ENCODE data around the gene MSL3. TPM values are rescaled to one million over a fixed set of nuclear protein-coding genes. Genes with fewer than 3 reads are reported as not detected.

Gene MSL3
- total RNA-seq, 6 experiments from 2014 or later = 17.1 to 23.2 (median 21.6) TPM

GRCh38 chrX:11784543-11784942 is 26.5 kb downstream of the MSL3 start:
- H3K27ac Mint-ChIP-seq = no peak overlapping the region
- no peaks in the 10 kb centered on the region for H3K27me3 Mint-ChIP-seq (ENCODE audit: insufficient read depth)
- H3K36me3 Mint-ChIP-seq (ENCODE audit: low read depth) = no peaks in the 10 kb centered on the region
- TF ChIP-seq CTCF (IDR thresholded peaks at IDR 0.05) = no peak
- H3K9me3 Mint-ChIP-seq = no peaks in the 10 kb centered on the region
- peaks cover 14% of the 10 kb centered on the region; the same call in 1 of the 2 replicates for H3K4me1 Mint-ChIP-seq (ENCODE audit: low read depth)
- no peak for DNase-seq
- no peak overlapping the region for H3K4me3 Mint-ChIP-seq

GRCh38 chrX:11786862-11787261 is 28.8 kb downstream of the MSL3 start:
- H3K27me3 Mint-ChIP-seq (ENCODE audit: insufficient read depth) = peaks cover 1% of the 10 kb centered on the region; the same call in 1 of the 2 replicates
- no peak overlapping the region for H3K27ac Mint-ChIP-seq
- no peak for DNase-seq
- peaks cover 14% of the 10 kb centered on the region; the same call in 1 of the 2 replicates for H3K4me1 Mint-ChIP-seq (ENCODE audit: low read depth)
- H3K4me3 Mint-ChIP-seq = peak overlapping the region; percentile 79
- TF ChIP-seq CTCF (IDR thresholded peaks at IDR 0.05) = no peak
- H3K9me3 Mint-ChIP-seq = no peaks in the 10 kb centered on the region
- no peaks in the 10 kb centered on the region for H3K36me3 Mint-ChIP-seq (ENCODE audit: low read depth)

- H3K27ac Mint-ChIP-seq = no peak overlapping the region
Measured at GRCh38 chrX:11787564-11787963, 29.5 kb downstream of the MSL3 start.

GRCh38 chrX:11789809-11790208 is 31.8 kb downstream of the MSL3 start:
- no peak overlapping the region for H3K27ac Mint-ChIP-seq
- no peak for TF ChIP-seq CTCF (IDR thresholded peaks at IDR 0.05)
- H3K36me3 Mint-ChIP-seq (ENCODE audit: low read depth) = no peaks in the 10 kb centered on the region
- no peak for DNase-seq
- peaks cover 14% of the 10 kb centered on the region; the same call in 1 of the 2 replicates for H3K4me1 Mint-ChIP-seq (ENCODE audit: low read depth)
- no peaks in the 10 kb centered on the region for H3K9me3 Mint-ChIP-seq
- peaks cover 6% of the 10 kb centered on the region for H3K27me3 Mint-ChIP-seq (ENCODE audit: insufficient read depth)
- H3K4me3 Mint-ChIP-seq = no peak overlapping the region

More at GRCh38 chrX:11787564-11787963, 29.5 kb downstream of the MSL3 start:
- peak; percentile 79 for TF ChIP-seq CTCF (IDR thresholded peaks at IDR 0.05)
- Mint-ChIP-seq H3K27me3 (ENCODE audit: insufficient read depth) (peaks cover 1% of the 10 kb centered on the region; the same call in 1 of the 2 replicates), H3K4me3 (peak overlapping the region; percentile 79), H3K9me3 (no peaks in the 10 kb centered on the region), H3K36me3 (ENCODE audit: low read depth) (no peaks in the 10 kb centered on the region), H3K4me1 (ENCODE audit: low read depth) (peaks cover 14% of the 10 kb centered on the region; the same call in 1 of the 2 replicates)
- peak; percentile 53 for DNase-seq

GRCh38 chrX:11791090-11791489 is 33.1 kb downstream of the MSL3 start:
- Mint-ChIP-seq H3K4me1 (ENCODE audit: low read depth) (peaks cover 14% of the 10 kb centered on the region; the same call in 1 of the 2 replicates), H3K9me3 (no peaks in the 10 kb centered on the region), H3K36me3 (ENCODE audit: low read depth) (no peaks in the 10 kb centered on the region), H3K27ac (no peak overlapping the region), H3K27me3 (ENCODE audit: insufficient read depth) (peaks cover 6% of the 10 kb centered on the region), H3K4me3 (no peak overlapping the region)
- no peak for DNase-seq
- no peak for TF ChIP-seq CTCF (IDR thresholded peaks at IDR 0.05)

All from HFFc6 (cell line).